Thyroid gland (tissue), 4 donors: ENCODE results near the gene NISCH.

Source experiments
- CTCF ChIP-seq, 6 experiments: fragments of 200-600 bp in 3 of 6; fragments of 450-650 bp in 3 of 6; sonication (generic) in 3 of 6; IDR thresholded peaks; one replicate each; pipeline ENCODE4 v1.5.1; 2016 to 2019; ENCODE audit warnings: antibody characterized with exemption in 6 of 6, mild to moderate bottlenecking in 2 of 6, inconsistent platforms in 1 of 6, moderate library complexity in 1 of 6
- POLR2A ChIP-seq, 2 donors: fragments of 450-650 bp; IDR thresholded peaks; one replicate each; pipeline ENCODE4 v1.6.1; 2017; ENCODE audit warnings: antibody characterized with exemption in 2 of 2, mild to moderate bottlenecking in 2 of 2, moderate library complexity in 1 of 2

GRCh38 chr3:52443268-52443610 is 12.2 kb upstream of the NISCH start:
- TF ChIP-seq POLR2A (IDR thresholded peaks at IDR 0.05) (no peak), CTCF (IDR thresholded peaks at IDR 0.05) (no peak)
